ENCODE results near the gene CES3.

DNA sequence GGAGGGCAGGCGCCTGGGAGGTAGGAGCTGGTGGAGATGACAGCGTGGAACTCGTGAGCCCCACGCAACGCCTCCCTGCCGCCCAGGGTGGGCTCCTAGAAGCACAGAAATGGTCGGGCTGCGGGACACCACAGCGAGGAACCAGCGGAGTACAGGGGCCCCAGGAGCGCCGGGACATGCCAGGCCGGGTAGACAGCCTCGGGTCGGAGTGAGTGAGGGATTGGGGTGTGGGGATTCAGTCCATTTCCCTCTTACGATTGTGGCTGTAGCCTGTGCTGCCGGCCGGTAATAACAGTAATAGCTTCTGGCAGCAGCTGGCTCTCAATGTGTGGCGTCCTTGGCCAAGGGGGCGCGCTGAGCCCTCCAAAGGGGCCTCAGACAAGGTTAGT, 12.2 kb upstream of the CES3 start:
- TF ChIP-seq, protein P1, sequence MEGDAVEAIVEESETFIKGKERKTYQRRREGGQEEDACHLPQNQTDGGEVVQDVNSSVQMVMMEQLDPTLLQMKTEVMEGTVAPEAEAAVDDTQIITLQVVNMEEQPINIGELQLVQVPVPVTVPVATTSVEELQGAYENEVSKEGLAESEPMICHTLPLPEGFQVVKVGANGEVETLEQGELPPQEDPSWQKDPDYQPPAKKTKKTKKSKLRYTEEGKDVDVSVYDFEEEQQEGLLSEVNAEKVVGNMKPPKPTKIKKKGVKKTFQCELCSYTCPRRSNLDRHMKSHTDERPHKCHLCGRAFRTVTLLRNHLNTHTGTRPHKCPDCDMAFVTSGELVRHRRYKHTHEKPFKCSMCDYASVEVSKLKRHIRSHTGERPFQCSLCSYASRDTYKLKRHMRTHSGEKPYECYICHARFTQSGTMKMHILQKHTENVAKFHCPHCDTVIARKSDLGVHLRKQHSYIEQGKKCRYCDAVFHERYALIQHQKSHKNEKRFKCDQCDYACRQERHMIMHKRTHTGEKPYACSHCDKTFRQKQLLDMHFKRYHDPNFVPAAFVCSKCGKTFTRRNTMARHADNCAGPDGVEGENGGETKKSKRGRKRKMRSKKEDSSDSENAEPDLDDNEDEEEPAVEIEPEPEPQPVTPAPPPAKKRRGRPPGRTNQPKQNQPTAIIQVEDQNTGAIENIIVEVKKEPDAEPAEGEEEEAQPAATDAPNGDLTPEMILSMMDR (IDR thresholded peaks at IDR 0.05; ENCODE audit: low read depth, low read length, missing input control): no peak
- TF ChIP-seq, protein P2, sequence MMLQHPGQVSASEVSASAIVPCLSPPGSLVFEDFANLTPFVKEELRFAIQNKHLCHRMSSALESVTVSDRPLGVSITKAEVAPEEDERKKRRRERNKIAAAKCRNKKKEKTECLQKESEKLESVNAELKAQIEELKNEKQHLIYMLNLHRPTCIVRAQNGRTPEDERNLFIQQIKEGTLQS (IDR thresholded peaks at IDR 0.05): no peak
- TF ChIP-seq TAF1 (conservative IDR thresholded peaks at IDR 0.05) (no peak), GABPA (IDR thresholded peaks at IDR 0.05 in 1 of 2, conservative IDR thresholded peaks at IDR 0.05 in 1 of 2) (no peak), SP1 (IDR thresholded peaks at IDR 0.05) (no peak), YY1 (IDR thresholded peaks at IDR 0.05) (no peak), RAD21 (IDR thresholded peaks at IDR 0.05) (no peak), JUND (IDR thresholded peaks at IDR 0.05) (no peak), EGR1 (IDR thresholded peaks at IDR 0.05; ENCODE audit: low read depth in 2 of 2) (no peak)
- TF ChIP-seq, protein P3, sequence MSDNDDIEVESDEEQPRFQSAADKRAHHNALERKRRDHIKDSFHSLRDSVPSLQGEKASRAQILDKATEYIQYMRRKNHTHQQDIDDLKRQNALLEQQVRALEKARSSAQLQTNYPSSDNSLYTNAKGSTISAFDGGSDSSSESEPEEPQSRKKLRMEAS (IDR thresholded peaks at IDR 0.05): no peak
